Caki2 (cell line): ENCODE data around the gene BRICD5. TPM values are rescaled to one million over a fixed set of nuclear protein-coding genes. Genes with fewer than 3 reads are reported as not detected.
"Not testable (repeated sequence)": the region's sequence is repeated elsewhere in the genome, so short reads cannot be mapped to it uniquely, and the experiment has no call there.

ENCODE experiments used
- DNase-seq: peaks from one replicate; pipeline ENCODE4 v3.0.0-alpha.2; 2015; ENCODE audit warnings: low read depth
- in situ Hi-C: cut with HindIII; loops from 2 replicates; pipeline ENCODE4 v1.10.0; 2016; ENCODE audit warnings: low sequenced_read_pairs, low pct_unique_long_range_greater_than_20kb, mixed read lengths
- total RNA-seq: library from RNA; depleted of rRNA; stranded (reverse); fragments of >200 nt; shearing (Covaris generic); gene quantifications from 2 replicates; pipeline ENCODE4 v1.2.3, GENCODE V29; 2014; ENCODE audit warnings: low replicate concordance

BRICD5 gene
- total RNA-seq, 1 experiment from 2014 or later, result 1.1 TPM

DNA sequence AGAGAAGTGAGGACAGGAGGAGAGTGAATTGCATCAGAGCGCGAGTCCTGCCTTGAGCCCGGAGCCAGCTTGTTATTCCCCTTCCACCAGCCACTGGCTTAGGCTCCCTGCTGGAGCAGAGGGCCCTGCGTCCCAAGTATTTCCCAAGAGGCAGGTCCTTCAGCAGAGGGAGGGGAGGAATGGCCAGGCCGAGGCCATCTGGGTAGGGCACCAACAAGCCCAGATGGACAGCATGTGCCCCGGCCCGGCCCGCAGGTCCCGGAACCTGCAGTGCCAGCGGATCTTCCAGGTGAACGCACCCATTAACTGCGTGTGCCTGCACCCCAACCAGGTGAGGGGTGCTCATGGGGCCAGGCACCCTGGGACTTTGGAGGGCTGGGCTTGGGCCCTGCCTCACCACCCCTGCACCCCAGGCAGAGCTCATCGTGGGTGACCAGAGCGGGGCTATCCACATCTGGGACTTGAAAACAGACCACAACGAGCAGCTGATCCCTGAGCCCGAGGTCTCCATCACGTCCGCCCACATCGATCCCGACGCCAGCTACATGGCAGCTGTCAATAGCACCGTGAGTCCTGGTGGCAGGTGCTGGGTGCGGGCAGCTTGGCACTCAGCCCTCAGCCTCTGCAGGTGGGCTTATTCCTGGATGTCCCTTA, 3.8 kb downstream of the BRICD5 start:
- in situ Hi-C loops, result no loop called here
- no peak for DNase-seq

DNA sequence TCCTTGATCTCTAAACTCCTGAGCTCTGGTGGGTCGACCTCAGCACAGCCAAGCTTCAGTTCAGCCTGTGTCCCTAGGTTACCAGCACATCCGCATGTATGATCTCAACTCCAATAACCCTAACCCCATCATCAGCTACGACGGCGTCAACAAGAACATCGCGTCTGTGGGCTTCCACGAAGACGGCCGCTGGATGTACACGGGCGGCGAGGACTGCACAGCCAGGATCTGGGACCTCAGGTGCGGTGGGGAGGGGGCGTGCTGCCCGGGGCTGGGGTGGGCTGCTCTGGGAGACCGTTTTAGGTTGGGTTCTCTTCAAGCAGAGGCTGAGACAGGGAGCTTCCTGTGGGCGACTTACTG, 4.3 kb downstream of the BRICD5 start:
- no peak for DNase-seq
- in situ Hi-C loops, result no loop called here

DNA sequence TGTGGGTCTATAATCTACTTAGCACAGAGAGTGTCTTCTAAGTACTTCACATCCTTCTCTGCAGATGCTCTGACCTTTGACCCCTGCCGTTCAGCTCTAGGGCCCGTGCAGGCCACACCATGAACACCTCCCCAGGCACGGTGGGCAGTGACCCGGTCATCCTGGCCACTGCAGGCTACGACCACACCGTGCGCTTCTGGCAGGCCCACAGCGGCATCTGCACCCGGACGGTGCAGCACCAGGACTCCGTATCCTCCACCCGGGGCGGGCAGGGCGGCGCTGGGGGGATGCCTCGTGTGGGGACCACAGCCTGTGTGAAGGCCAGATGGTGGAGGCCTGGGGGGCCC, 4.7 kb downstream of the BRICD5 start:
- no peak for DNase-seq
- in situ Hi-C loops, result no loop called here

DNA sequence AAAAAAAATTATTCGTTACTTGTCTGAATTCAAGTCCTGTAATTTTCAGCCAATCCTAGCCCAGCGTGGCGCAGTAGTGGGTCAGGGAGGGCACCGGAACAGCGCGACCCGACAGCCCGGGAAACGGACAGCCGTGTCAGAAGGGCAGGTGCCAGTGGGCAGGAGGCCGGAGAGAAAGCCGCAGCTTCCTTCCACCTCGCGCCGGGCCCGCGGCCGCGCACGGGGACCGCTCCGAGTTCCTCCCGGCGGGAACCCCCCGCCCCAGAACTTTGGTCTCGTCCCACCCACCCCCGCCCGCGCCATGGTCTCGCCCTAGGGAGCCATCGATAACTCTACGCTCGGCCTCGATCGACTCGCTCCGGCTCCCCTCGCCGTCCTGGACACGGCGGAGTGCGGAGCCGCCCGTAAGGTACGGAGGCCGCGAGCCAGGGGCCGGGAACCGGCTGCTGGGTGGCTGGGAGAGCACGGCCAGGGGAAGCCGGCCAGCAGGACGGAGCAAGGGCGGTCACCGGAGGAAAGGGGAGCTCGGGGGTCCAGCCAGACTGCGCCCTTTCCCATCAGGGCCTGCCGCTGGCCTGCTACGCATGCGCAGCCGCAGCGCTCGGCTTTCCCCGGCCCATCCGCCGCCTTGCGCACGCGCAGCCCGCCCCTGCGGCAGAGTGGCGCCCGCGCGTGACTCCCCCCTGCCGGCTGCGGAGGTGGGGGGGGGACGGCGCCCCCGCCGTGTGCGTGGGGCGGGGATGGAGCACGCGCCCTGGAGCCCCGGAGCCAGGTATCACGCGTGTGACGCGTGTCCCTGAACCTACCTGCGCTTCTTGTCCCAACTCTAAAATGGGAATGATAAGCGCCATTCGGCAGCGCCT, 5.3 kb downstream of the BRICD5 start, which contains the start of gene MLST8:
Gene MLST8 (plus strand): TSS at position 351 of the 863 bp plus-strand sequence. CDS start 632 bp downstream, outside the sequence.
- peak; percentile 93 for DNase-seq
- in situ Hi-C loops, result no loop called here

DNA sequence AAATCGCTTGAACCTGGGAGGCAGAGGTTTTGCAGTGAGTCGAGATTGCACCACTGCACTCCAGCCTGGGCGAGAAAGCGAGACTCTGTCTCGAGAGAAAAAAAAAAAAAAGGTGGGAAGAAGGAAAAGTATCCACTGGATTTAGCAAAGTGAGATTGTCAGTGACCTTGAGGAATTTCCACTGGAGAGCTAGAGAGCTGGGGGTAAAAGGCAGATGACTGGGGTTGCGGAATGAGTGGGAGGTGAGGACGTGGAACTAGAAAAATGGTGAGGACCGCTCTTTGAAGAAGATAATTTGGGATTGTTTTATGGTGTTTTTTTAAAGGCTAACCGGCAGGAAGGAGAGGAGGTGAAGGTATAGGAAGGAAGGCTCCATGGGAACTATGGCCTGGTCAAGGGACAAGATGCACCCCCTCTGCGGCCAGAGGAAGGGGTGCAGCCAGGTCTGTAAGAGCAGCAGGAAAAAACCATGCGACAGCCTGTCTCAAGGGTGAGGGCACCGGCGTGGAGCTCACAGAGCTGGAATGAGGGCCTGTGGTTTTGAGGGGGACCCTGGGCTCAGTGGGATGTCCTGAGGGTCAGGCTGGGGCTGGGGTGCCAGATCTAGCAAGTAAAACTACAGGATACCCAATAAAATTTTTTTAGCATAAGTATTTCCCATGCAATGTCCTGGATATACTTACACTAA, 6.1 kb downstream of the BRICD5 start:
- in situ Hi-C loops, result no loop called here
- no peak for DNase-seq

DNA sequence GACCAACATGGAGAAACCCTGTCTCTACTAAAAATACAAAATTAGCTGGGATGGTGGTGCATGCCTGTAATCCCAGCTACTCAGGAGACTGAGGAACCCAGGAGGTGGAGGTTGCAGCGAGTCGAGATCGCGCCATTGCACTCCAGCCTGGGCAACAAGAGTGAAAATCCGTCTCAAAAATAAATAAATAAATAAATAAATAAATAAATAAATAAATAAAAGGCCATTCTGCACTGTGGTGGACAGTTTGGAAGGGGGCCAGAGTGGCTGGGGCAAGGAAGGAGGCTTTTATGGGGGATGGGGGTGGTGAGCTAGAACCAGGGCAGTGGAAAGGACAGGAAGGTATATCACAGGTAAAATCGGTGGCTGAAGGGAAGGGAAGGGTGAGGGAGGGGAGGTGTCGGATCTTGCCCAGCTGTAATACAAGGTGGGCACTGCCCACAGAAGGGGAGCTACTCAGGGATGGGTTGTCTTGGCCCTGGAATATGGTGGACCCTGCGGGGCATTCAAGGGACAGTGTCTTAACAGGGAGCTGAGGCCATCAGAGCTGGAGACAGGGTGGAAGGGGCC, 7.5 kb downstream of the BRICD5 start:
- in situ Hi-C loops, DNase-seq: not testable (repeated sequence)

DNA sequence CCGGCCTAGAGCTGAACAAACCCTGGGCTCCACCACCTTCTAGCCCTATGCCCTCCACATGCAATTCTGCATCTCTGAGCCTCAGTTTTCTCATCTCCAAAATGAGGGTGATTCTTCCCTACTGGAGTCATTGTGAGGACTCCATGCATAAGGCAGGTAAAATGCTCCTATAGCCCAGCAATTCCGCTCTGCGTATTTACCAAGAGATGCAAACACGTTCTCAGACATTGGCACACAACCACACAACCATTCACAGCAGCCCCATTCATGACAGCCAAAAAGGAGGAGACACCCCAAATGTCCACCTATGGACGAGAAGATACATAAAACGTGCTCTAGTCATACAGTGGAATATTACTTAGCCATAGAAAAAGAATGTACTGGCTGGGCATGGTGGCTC, 10.3 kb downstream of the BRICD5 start:
- in situ Hi-C loops, result no loop called here
- DNase-seq, result no peak

DNA sequence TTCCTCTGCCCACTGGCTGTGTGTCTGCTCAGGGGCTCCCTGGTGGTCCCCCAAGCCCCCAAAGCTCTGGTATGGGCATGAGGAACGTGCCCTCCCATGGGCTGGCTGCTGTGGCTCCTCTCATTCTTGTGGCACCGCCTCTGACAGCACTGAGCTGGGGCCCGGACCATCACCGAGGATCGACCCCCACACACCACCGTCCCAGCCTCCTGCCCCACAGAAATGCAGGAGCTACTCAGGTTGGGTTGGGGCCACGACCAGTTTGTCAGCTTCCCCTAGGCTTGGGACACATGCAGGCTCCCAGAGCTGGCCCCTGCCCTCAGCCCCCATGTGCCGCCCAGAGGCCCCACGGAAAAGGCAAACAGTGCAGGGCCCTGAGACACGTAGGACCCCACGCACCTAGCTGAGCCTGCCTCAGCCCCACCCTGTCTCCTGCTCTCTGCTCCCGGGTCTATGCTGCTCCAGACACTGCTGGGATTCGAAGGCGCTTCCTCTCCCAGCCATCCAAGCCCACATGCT, 11.0 kb downstream of the BRICD5 start:
- in situ Hi-C loops, result no loop called here
- DNase-seq, result no peak

DNA sequence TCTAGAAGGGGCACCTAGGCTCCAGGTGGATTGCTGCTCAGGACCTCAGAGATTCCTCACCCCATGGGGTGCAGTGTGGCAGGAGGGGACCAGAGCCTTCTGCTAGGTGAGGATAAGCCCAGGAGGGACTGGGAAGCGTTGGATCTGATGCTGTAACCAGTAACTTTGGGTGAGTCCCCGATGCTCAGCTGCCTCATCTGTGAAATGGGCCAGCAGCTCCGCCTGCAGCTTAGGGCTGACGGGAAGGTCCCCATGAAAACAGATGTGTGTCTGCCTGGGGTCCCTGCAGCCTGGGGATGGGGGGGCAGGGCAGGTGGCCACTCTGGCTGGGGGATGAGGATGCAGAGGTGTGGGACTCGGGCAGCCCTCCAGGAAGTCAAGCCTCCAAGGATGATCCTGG, 11.6 kb downstream of the BRICD5 start:
- in situ Hi-C loops, result no loop called here
- DNase-seq, result no peak

DNA sequence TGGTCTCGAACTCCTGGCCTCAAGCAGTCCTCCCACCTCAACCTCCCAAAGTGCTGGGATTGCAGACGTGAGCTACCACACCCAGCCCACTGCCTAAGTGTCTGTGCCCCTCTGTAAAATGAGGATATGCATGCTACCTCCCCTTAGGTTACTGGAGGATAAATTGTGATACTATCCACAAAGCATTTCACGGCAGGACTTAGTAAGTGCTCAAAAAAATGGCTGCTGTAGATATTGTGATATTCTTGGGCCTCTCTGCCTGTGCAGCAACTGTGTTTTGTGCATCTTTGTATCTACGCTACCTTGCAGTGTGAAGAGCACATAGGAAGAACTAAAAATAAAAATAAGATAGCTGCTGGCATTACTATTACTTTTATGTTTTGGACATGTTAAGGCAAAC, 12.4 kb downstream of the BRICD5 start:
- in situ Hi-C loops, result no loop called here

DNA sequence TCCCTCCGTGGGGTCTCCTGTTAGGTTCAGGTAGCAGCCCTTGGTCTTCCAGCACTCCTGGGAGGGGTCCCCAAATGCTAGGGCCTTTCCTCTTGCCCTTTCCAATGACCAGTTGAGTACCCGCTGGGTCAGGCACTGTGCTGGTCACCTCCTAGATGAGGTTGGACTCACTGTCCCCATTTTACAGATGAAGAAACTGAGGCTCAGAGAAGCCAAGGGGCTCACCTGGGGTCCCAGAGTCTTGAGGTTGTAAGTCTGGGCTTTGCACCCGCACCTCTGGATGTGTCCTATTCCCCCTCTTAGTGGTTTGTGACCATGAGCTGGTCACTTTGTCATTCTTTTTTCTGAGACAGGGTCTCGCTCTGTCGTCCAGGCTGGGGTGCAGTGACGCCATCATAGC, 12.9 kb downstream of the BRICD5 start:
- in situ Hi-C loops, result no loop called here
- DNase-seq, result no peak

More for the DNA sequence above, 12.4 kb downstream of the BRICD5 start:
- DNase-seq, result no peak

DNA sequence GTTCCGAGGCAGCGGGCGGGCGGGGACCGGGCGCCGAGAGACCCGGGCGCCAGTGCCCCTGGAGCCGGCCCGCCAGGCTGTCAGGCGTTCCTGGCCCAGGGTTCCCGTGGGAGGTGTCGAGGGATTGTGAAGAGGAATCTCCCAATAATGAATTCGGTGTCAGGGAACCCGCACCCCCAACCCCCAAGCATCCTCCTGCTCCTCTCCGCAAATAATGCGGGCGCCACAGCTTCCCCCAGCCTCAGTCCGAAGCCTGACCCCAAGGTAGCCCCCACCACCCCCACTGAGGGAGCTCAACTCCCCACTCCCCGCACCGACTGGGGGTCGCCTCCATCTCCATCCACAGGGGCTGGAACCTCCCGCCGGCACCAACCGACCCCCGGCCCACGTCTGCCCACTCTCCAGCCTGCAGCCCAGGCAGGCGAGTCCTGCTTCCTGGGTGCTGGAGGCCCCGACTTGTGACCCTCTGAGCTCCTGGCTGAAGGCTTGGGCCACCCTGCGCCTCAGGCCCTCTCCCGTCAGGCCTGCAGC, 13.6 kb downstream of the BRICD5 start:
- in situ Hi-C loops, result no loop called here
- no peak for DNase-seq

DNA sequence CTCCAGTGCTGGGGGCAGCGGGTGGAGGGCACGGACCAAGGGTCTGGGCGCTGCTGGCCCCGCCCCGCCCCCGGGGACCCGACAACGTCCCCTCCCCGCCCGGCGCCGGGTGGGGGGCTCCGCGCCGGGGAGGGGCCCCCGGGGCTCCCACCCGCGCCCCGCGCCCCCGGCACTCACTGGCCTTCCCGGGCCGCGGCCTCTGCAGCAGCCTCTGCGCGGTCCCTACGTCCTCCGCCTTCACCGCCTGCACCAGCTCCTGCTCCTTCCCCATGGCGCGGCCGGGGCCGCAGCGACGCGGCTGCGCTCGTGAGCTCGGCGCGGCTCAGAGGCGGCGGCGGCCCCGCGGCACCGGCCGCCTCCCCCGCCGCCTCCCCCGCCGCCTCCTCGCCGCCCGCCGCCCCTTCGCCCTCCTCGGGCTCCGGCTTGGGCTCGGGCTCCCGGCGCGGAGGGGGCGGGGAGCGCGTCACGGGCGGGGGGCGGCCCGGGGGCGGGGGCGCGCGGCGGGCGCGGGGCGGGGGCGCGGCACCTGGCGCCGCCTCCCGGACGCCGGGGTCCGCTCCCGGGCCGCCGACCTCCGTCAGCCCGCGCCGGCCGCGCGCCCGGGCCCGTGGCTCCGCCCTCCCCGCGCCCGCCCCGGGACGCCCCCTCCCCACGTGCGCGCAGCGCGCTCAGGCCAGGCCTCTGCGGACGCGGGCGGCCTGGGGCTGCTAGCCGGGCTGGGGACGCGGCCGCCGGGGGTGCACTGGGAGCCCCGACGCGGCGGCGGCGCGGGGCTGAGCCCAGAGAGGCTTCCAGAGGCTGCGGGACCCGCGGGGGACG, 14.3 kb downstream of the BRICD5 start, which contains the start of gene CASKIN1:
Gene CASKIN1 (minus strand): TSS at position 444 of the 819 bp plus-strand sequence. CDS start 173 bp downstream, at position 271.
- DNase-seq, result no peak
- in situ Hi-C loops, result no loop called here

DNA sequence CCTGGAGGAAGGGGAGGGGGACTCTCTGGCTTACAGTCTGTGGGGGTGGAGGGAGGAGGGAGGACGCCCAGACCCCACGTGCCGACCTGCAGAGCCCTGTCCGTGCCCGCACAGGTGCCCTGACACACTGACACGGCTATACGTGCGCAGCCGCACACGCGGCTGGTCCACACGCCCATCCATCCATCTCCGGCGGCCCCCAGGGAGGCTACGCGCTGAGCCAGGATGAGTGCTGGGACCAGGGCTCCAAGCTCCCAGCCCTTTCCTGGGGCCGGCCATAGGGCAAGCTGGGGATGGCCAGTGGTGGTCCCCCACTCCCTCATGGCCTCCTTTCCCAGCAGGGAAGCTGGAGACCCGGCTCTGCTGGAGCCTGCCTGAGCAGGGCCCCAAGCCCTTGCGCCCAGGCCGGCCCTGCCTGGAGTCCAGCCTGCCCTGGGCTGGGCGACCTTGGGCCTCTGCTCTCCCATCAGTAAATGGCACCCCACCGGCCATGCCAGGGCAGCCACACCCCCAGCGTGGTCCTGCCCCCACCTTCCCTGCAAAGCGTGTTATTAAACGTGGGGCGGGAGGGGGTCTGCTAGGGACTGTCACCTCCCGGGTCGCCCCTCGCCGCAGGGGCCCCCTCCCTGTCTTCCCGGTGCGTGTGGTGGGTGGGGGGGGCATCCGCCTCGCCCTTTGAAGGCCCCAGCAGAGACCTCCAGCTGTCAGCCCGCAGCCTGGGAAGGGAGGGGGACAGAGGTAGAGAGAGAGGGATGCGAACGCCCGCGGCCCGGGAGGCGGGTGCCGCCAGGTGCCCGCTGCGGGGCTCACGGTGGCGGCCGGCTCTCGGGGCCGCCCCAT, 15.1 kb downstream of the BRICD5 start:
- no peak for DNase-seq
- in situ Hi-C loops, result no loop called here

DNA sequence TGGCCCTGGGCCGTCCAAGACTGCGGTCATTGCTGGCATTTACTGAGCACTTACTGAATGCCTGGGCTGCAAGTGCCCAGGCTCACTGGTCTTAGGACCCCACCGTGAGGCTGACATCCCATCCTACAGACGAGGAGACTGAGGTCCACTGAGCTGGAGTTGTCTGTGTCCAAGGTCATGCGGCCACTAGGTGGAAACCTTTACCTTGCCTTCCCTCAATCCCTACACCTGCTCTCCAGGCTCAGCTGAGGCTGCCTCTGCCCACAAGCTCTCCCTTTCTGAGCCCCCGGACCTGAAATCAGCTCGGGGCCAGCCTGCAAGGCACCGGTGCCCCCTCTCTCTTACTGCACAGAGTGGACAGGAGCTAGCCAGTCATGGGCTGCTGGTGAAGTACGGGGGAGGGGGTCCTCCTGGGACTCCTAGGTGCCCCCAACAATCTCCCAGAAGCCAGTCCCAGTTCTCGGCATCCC, 15.8 kb downstream of the BRICD5 start:
- in situ Hi-C loops, result no loop called here
- DNase-seq, result peak; percentile 48

DNA sequence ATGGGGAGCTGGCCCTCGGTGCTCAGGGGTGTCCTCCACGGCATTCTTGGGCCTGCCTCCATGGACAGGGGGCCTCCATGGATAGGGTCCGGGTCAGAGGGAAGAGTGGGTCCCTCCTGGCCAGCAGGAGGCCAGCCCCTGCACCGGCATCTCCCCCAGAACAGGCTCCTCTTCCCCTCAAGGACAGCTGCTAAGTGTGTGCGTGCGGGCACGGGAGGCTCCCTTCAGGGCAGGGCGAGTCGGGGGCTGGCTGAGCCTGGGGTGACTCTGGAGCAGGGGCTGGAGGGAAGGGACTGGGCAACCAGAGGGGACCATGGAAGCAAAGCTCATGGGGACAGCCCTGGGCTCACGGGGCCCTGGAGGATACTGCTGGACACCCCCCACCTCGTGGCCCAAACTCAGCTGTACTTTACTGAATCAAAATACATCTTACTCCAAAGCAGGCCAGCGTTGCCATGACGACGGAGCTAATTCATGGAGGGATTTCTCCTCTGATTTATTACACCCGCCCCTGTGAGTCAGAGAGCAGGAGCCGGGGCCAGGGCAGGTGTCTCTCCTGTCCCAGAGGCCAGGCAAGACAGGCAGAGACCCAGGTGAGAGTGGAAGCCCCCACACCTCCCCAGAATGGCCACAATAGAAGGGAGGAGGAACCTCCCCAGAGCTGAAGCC, 16.4 kb downstream of the BRICD5 start:
- in situ Hi-C loops, result no loop called here
- peak; percentile 55 for DNase-seq
